ENCODE data around the gene FCHSD2. TPM values are rescaled to one million over a fixed set of nuclear protein-coding genes. Genes with fewer than 3 reads are reported as not detected.

Gene FCHSD2
- polyA plus RNA-seq, 3 donors: 14.5 to 43.5 (median 16.6) TPM

- Histone ChIP-seq H3K27me3 (ENCODE audit: control insufficient read depth in 2 of 2, insufficient read depth in 2 of 2, low read length in 2 of 2) (no peaks in the 10 kb centered on the region), H3K36me3 (replicated peaks in 1 of 2; ENCODE audit: control insufficient read depth in 1 of 2, insufficient read depth in 2 of 2, low read length in 2 of 2) (peaks cover 0 to 26% of the 10 kb centered on the region in 2 donors), H4K20me1 (ENCODE audit: insufficient read depth, low read length) (no peaks in the 10 kb centered on the region), H2AFZ (ENCODE audit: insufficient read depth, low read depth, low read length, poor library complexity, severe bottlenecking) (no peak overlapping the region), H3K9ac (ENCODE audit: insufficient read depth, low read length, poor library complexity, severe bottlenecking) (no peak overlapping the region), H3K4me3 (replicated peaks in 1 of 3; ENCODE audit: low read depth in 2 of 3, low read length in 3 of 3) (no peak overlapping the region), H3K4me1 (ENCODE audit: control insufficient read depth in 1 of 2, insufficient read depth in 2 of 2, low read length in 2 of 2) (peaks cover 18 to 30% of the 10 kb centered on the region in 2 donors), H3K79me2 (ENCODE audit: insufficient read depth, low read length) (peaks cover 18% of the 10 kb centered on the region), H3K27ac (ENCODE audit: low read depth in 1 of 2, low read length in 2 of 2) (peak overlapping the region in 1 of 2 donors; percentile 60), H3K4me2 (replicated peaks; ENCODE audit: extremely low read depth, low read length, poor library complexity, severe bottlenecking) (no peak overlapping the region), H3K9me3 (replicated peaks in 1 of 2; ENCODE audit: control insufficient read depth in 1 of 2, insufficient read depth in 1 of 2, low read length in 2 of 2) (no peaks in the 10 kb centered on the region)
- Mint-ChIP-seq H3K36me3 (peaks cover 10 to 22% of the 10 kb centered on the region in 2 donors), H3K27ac (no peak overlapping the region), H3K4me3 (no peak overlapping the region), H3K27me3 (ENCODE audit: low read depth in 3 of 3) (no peaks in the 10 kb centered on the region), H3K4me1 (peaks cover 32% of the 10 kb centered on the region), H3K9me3 (no peaks in the 10 kb centered on the region)
- intact Hi-C loops (cut with micrococcal nuclease): no loop called here
- no peak for DNase-seq
- no CpG with 5 or more reads among the region's 4 CpGs for WGBS (ENCODE audit: insufficient coverage)
- TF ChIP-seq, protein P1, sequence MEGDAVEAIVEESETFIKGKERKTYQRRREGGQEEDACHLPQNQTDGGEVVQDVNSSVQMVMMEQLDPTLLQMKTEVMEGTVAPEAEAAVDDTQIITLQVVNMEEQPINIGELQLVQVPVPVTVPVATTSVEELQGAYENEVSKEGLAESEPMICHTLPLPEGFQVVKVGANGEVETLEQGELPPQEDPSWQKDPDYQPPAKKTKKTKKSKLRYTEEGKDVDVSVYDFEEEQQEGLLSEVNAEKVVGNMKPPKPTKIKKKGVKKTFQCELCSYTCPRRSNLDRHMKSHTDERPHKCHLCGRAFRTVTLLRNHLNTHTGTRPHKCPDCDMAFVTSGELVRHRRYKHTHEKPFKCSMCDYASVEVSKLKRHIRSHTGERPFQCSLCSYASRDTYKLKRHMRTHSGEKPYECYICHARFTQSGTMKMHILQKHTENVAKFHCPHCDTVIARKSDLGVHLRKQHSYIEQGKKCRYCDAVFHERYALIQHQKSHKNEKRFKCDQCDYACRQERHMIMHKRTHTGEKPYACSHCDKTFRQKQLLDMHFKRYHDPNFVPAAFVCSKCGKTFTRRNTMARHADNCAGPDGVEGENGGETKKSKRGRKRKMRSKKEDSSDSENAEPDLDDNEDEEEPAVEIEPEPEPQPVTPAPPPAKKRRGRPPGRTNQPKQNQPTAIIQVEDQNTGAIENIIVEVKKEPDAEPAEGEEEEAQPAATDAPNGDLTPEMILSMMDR (IDR thresholded peaks at IDR 0.05): no peak
These were observed 204.7 kb downstream of the FCHSD2 start for GRCh38 chr11:72937439-72937838.

- Mint-ChIP-seq H3K9me3 (no peaks in the 10 kb centered on the region), H3K4me1 (peaks cover 32% of the 10 kb centered on the region), H3K4me3 (no peak overlapping the region), H3K27ac (peak overlapping the region; percentile 43 to 80 (median 75)), H3K27me3 (ENCODE audit: low read depth in 3 of 3) (peaks cover 0 to 2% (median 0%) of the 10 kb centered on the region in 3 donors), H3K36me3 (peaks cover 7 to 17% of the 10 kb centered on the region in 2 donors)
- Histone ChIP-seq H3K4me1 (ENCODE audit: control insufficient read depth in 1 of 2, insufficient read depth in 2 of 2, low read length in 2 of 2) (peaks cover 18 to 30% of the 10 kb centered on the region in 2 donors), H3K9me3 (replicated peaks in 1 of 2; ENCODE audit: control insufficient read depth in 1 of 2, insufficient read depth in 1 of 2, low read length in 2 of 2) (no peaks in the 10 kb centered on the region), H3K4me3 (replicated peaks in 1 of 3; ENCODE audit: low read depth in 2 of 3, low read length in 3 of 3) (peak overlapping the region in 1 of 3 experiments; percentile 22), H3K79me2 (ENCODE audit: insufficient read depth, low read length) (peaks cover 17% of the 10 kb centered on the region), H4K20me1 (ENCODE audit: insufficient read depth, low read length) (no peaks in the 10 kb centered on the region), H3K9ac (ENCODE audit: insufficient read depth, low read length, poor library complexity, severe bottlenecking) (no peak overlapping the region), H3K27ac (ENCODE audit: low read depth in 1 of 2, low read length in 2 of 2) (peak overlapping the region in 1 of 2 donors; percentile 60), H3K36me3 (replicated peaks in 1 of 2; ENCODE audit: control insufficient read depth in 1 of 2, insufficient read depth in 2 of 2, low read length in 2 of 2) (peaks cover 0 to 22% of the 10 kb centered on the region in 2 donors), H2AFZ (ENCODE audit: insufficient read depth, low read depth, low read length, poor library complexity, severe bottlenecking) (no peak overlapping the region), H3K4me2 (replicated peaks; ENCODE audit: extremely low read depth, low read length, poor library complexity, severe bottlenecking) (peak overlapping the region; percentile 51), H3K27me3 (ENCODE audit: control insufficient read depth in 2 of 2, insufficient read depth in 2 of 2, low read length in 2 of 2) (no peaks in the 10 kb centered on the region)
- intact Hi-C loops (cut with micrococcal nuclease): no loop called here
- DNase-seq: peak; percentile 18 to 71 (median 27)
- TF ChIP-seq, protein P1 (IDR thresholded peaks at IDR 0.05): no peak
These were observed 206.4 kb downstream of the FCHSD2 start for GRCh38 chr11:72935700-72936099.

All from CD14-positive monocyte (primary cell).